ENCODE measurements around the gene UNC93B1.

Gene UNC93B1

GRCh38 chr11:68021167-68021787, 17.4 kb upstream of the UNC93B1 start:
- no peak for DNase-seq

GRCh38 chr11:68020575-68020974, 16.7 kb upstream of the UNC93B1 start:
- no peak for DNase-seq

- DNase-seq = no peak
Measured at GRCh38 chr11:68019486-68019885, 15.6 kb upstream of the UNC93B1 start.

GRCh38 chr11:68018730-68019190, 14.9 kb upstream of the UNC93B1 start:
- no peak for DNase-seq

- no peak for DNase-seq
Measured at GRCh38 chr11:68017980-68018729, 14.3 kb upstream of the UNC93B1 start.

- DNase-seq = no peak
Measured at GRCh38 chr11:68016904-68017817, 13.3 kb upstream of the UNC93B1 start.

GRCh38 chr11:68016161-68016903, 12.4 kb upstream of the UNC93B1 start:
- DNase-seq = no peak

GRCh38 chr11:68015467-68015866, 11.6 kb upstream of the UNC93B1 start:
- DNase-seq = no peak

- DNase-seq = no peak
Measured at GRCh38 chr11:68014947-68015447, 11.1 kb upstream of the UNC93B1 start.

- DNase-seq = no peak
Measured at GRCh38 chr11:68014157-68014946, 10.5 kb upstream of the UNC93B1 start.

- DNase-seq = no peak
Measured at GRCh38 chr11:68013611-68014156, 9.8 kb upstream of the UNC93B1 start.

- DNase-seq = no peak
Measured at GRCh38 chr11:68012843-68013610, 9.1 kb upstream of the UNC93B1 start.

GRCh38 chr11:68012044-68012842, 8.3 kb upstream of the UNC93B1 start:
- DNase-seq = no peak

- DNase-seq = no peak
Measured at GRCh38 chr11:68011051-68011943, 7.4 kb upstream of the UNC93B1 start.

- no peak for DNase-seq
Measured at GRCh38 chr11:68010090-68011041, 6.5 kb upstream of the UNC93B1 start, which contains the start of gene ALDH3B1. ALDH3B1 (plus strand) TSS chr11:68010327; CDS start chr11:68015298, 4,971 bp downstream.

- no peak for DNase-seq
Measured at GRCh38 chr11:68009391-68010089, 5.6 kb upstream of the UNC93B1 start.

All from stimulated activated CD4-positive, alpha-beta T cell treated with anti-CD3 and anti-CD28 coated beads, Interleukin-4, amount 100 ng/mL, for 24 hours (primary cell).